DOHH2 (cell line): ENCODE results near the gene FRS3.

Experiments
- H3F3A ChIP-seq: fragments of 200-600 bp; sonication (generic), shearing (Covaris generic); 2 replicates; pipeline ENCODE4 v1.6.0; 2016; ENCODE audit warnings: antibody characterized with exemption, mild to moderate bottlenecking; ENCODE audit not compliant: control insufficient read depth, insufficient read depth
- H3K27ac ChIP-seq: fragments of 200-600 bp; sonication (generic); 2 replicates; pipeline ENCODE4 v1.5.1; 2014; ENCODE audit warnings: low read depth, mild to moderate bottlenecking, low read length, moderate library complexity
- H3K27me3 ChIP-seq: fragments of 200-600 bp; sonication (generic); 2 replicates; pipeline ENCODE4 v1.6.1; 2014; ENCODE audit warnings: mild to moderate bottlenecking, low read length, mixed read lengths; ENCODE audit not compliant: control insufficient read depth
- H3K36me3 ChIP-seq: fragments of 200-600 bp; sonication (generic); 2 replicates; pipeline ENCODE4 v1.6.1; 2014; ENCODE audit warnings: mild to moderate bottlenecking, low read length, moderate library complexity, mixed read lengths; ENCODE audit not compliant: control insufficient read depth
- H3K4me1 ChIP-seq: fragments of 200-600 bp; sonication (generic); 2 replicates; pipeline ENCODE4 v1.6.1; 2014; ENCODE audit warnings: mild to moderate bottlenecking, low read length, mixed read lengths; ENCODE audit not compliant: control insufficient read depth
- H3K4me2 ChIP-seq: fragments of 200-600 bp; sonication (generic); 2 replicates; pipeline ENCODE4 v1.6.0; 2014; ENCODE audit warnings: mild to moderate bottlenecking, low read length, moderate library complexity
- H3K4me3 ChIP-seq: fragments of 200-600 bp; sonication (generic); 2 replicates; pipeline ENCODE4 v1.5.1; 2014; ENCODE audit warnings: mild to moderate bottlenecking, low read length, mixed read lengths
- H3K79me2 ChIP-seq: fragments of 200-600 bp; sonication (generic); 2 replicates; pipeline ENCODE4 v1.6.1; 2014; ENCODE audit warnings: mild to moderate bottlenecking, low read length, mixed read lengths; ENCODE audit not compliant: control insufficient read depth
- H3K9me2 ChIP-seq: fragments of 200-600 bp; sonication (generic); replicated peaks from 2 replicates; pipeline ENCODE4 v1.6.1; 2014; ENCODE audit warnings: mild to moderate bottlenecking, low read length, mixed read lengths; ENCODE audit not compliant: control insufficient read depth
- H3K9me3 ChIP-seq: fragments of 200-600 bp; sonication (generic); 2 replicates; pipeline ENCODE4 v1.6.1; 2014; ENCODE audit warnings: antibody characterized with exemption, low read length, mixed read lengths; ENCODE audit not compliant: control insufficient read depth, insufficient read depth
- H4K20me1 ChIP-seq: fragments of 200-600 bp; sonication (generic); 2 replicates; pipeline ENCODE4 v1.6.0; 2014; ENCODE audit warnings: low read depth, mild to moderate bottlenecking, antibody characterized with exemption, low read length, moderate library complexity; ENCODE audit not compliant: control insufficient read depth, insufficient read depth
- EZH2phosphoT487 ChIP-seq: fragments of 200-600 bp; sonication (generic); IDR thresholded peaks from 2 replicates; pipeline ENCODE4 v1.6.1; 2017; ENCODE audit warnings: borderline replicate concordance, mild to moderate bottlenecking, antibody characterized with exemption, low read length, moderate library complexity, mixed read lengths
- TF ChIP-seq, protein P1 (sequence below): fragments of 200-600 bp; sonication (generic); IDR thresholded peaks from one replicate; pipeline ENCODE4 v1.5.1; 2014; ENCODE audit warnings: antibody characterized with exemption, mild to moderate bottlenecking, low read depth, low read length; ENCODE audit not compliant: poor library complexity, severe bottlenecking

The FRS3 gene

DNA sequence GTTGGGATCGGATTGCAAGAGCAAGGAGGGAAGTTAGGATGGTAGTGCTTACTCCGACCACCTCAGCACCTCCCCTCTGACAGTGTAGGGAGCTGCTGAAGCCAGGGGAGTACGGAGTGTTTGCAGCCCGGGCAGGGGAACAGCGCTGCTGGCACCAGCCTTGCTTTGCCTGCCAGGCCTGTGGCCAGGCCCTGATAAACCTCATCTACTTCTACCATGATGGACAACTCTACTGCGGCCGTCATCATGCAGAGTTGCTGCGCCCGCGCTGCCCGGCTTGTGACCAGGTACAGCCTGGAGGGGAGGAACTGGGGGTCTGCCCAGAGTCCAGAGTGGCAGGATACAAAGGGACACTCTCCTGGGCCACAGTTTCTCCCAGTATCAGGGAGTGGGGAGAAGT, 5.6 kb upstream of the FRS3 start:
- Histone ChIP-seq H4K20me1 (no peaks in the 10 kb centered on the region; the same call in 1 of the 2 replicates), H3K4me2 (peak overlapping the region; percentile 93), H3K4me3 (no peak overlapping the region), H3K36me3 (peaks cover 25% of the 10 kb centered on the region), H3K9me3 (no peaks in the 10 kb centered on the region), H3K4me1 (peaks cover 47% of the 10 kb centered on the region), H3K27me3 (peaks cover 4% of the 10 kb centered on the region), H3K27ac (no peak overlapping the region), H3K9me2 (no peaks in the 10 kb centered on the region), H3K79me2 (peaks cover 37% of the 10 kb centered on the region), H3F3A (peaks cover 15% of the 10 kb centered on the region)
- no peak for TF ChIP-seq EZH2phosphoT487
- TF ChIP-seq, protein P1, sequence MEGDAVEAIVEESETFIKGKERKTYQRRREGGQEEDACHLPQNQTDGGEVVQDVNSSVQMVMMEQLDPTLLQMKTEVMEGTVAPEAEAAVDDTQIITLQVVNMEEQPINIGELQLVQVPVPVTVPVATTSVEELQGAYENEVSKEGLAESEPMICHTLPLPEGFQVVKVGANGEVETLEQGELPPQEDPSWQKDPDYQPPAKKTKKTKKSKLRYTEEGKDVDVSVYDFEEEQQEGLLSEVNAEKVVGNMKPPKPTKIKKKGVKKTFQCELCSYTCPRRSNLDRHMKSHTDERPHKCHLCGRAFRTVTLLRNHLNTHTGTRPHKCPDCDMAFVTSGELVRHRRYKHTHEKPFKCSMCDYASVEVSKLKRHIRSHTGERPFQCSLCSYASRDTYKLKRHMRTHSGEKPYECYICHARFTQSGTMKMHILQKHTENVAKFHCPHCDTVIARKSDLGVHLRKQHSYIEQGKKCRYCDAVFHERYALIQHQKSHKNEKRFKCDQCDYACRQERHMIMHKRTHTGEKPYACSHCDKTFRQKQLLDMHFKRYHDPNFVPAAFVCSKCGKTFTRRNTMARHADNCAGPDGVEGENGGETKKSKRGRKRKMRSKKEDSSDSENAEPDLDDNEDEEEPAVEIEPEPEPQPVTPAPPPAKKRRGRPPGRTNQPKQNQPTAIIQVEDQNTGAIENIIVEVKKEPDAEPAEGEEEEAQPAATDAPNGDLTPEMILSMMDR, result no peak

DNA sequence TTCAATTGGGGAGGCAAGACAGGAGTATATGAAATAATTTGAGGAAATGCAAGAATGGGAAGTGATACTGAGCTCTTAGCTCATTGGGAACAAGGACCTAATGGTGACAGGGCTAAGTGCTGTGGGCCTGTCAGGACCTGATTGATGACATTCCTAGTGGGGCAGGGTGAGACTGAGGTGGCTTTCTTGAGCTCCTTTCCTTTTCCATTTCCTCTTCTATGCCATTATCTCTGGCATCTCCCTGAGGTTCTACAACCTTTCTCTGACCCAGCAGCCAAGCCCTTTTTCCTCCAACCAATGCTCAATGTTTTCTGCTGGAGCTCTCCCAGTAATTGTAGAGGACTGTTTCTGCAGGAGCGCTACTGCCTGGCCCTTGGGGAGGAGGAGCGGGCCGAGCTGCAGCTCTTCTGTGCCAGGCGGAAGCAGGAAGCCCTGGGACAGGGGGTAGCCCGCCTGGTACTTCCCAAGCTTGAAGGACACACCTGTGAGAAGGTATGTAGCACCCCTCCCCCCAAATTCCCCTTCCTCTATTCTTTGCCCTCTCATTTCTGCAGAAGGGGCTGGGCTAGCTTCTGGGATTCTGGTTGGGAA, 5.0 kb upstream of the FRS3 start:
- Histone ChIP-seq H3K4me2 (peak overlapping the region; percentile 1; the same call in 1 of the 2 replicates), H3K4me1 (peaks cover 47% of the 10 kb centered on the region), H3K4me3 (no peak overlapping the region), H3F3A (peaks cover 14% of the 10 kb centered on the region), H3K27me3 (peaks cover 4% of the 10 kb centered on the region), H3K36me3 (peaks cover 19% of the 10 kb centered on the region), H3K79me2 (peaks cover 32% of the 10 kb centered on the region), H3K9me3 (no peaks in the 10 kb centered on the region), H3K9me2 (no peaks in the 10 kb centered on the region), H3K27ac (no peak overlapping the region), H4K20me1 (no peaks in the 10 kb centered on the region; the same call in 1 of the 2 replicates)
- TF ChIP-seq EZH2phosphoT487, result no peak
- TF ChIP-seq, protein P1, result no peak

DNA sequence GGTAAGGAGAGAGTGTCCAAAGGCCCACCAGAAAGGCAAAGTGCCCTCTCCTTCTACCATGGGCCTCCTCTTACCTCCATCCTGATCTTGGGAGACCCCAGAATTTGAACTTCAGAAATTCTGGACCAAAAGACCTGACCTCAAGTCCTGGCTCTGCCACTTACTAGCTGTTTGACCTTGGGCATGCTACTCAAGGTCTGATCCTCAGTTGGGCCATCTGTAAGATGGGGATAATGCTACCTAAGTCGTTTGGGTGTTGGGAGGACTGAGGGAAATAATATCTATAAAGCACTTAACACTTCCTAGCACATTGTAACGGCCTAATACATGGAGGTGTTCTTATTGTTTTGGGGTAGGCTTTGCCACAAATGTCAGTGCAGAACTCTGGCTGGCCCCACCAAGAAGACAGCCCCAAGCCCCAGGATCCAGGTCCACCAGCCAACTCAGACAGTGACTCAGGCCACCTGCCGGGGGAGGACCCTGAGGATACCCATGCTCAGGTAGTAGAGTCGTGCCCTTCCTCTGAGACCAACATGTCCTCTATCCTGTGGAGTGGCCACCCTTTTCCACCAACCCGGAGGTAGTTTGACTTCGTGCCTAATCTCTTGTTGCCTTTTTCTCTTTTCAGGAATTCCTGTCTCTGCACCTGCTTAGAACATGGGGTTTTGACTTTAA, 3.5 kb upstream of the FRS3 start:
- Histone ChIP-seq H3K9me2 (no peaks in the 10 kb centered on the region), H3K79me2 (peaks cover 24% of the 10 kb centered on the region), H4K20me1 (no peaks in the 10 kb centered on the region), H3F3A (peaks cover 11% of the 10 kb centered on the region), H3K4me1 (peaks cover 44% of the 10 kb centered on the region), H3K27ac (no peak overlapping the region), H3K9me3 (no peaks in the 10 kb centered on the region), H3K36me3 (peaks cover 8% of the 10 kb centered on the region), H3K4me2 (no peak overlapping the region), H3K4me3 (no peak overlapping the region), H3K27me3 (peaks cover 4% of the 10 kb centered on the region)
- no peak for TF ChIP-seq EZH2phosphoT487

DNA sequence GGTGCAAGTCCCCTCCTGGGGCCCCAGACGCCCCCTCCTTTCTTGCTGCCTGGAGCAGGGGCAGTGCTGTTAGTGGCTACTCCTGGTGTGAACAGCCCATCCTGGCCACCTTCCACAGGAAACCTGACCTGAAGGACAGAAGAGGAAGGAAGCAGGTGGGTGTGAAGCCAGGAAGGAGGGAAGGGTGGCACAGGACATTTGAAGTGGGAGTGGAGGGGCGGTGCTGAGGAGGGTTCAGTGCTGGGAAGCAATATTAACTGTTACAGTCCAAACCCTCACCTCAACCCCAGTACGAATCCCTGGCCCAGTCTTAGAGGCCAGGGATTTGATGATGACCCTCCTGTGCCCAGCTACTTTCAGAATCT, 1.6 kb upstream of the FRS3 start:
- no peaks in the 10 kb centered on the region for H4K20me1 ChIP-seq
- no peaks in the 10 kb centered on the region for H3K9me3 ChIP-seq
- no peaks in the 10 kb centered on the region for H3K36me3 ChIP-seq
- no peak overlapping the region for H3K27ac ChIP-seq
- no peaks in the 10 kb centered on the region for H3K9me2 ChIP-seq
- H3K27me3 ChIP-seq, result peaks cover 4% of the 10 kb centered on the region
- H3K4me2 ChIP-seq, result peak overlapping the region; percentile 87
- peak overlapping the region; percentile 87 for H3K4me3 ChIP-seq
- H3K4me1 ChIP-seq, result peaks cover 44% of the 10 kb centered on the region
- peaks cover 12% of the 10 kb centered on the region for H3K79me2 ChIP-seq
- TF ChIP-seq EZH2phosphoT487, result no peak
- TF ChIP-seq, protein P1, result no peak
- H3F3A ChIP-seq, result peaks cover 12% of the 10 kb centered on the region
